ENCODE results near the gene KRT4.

The KRT4 gene

DNA sequence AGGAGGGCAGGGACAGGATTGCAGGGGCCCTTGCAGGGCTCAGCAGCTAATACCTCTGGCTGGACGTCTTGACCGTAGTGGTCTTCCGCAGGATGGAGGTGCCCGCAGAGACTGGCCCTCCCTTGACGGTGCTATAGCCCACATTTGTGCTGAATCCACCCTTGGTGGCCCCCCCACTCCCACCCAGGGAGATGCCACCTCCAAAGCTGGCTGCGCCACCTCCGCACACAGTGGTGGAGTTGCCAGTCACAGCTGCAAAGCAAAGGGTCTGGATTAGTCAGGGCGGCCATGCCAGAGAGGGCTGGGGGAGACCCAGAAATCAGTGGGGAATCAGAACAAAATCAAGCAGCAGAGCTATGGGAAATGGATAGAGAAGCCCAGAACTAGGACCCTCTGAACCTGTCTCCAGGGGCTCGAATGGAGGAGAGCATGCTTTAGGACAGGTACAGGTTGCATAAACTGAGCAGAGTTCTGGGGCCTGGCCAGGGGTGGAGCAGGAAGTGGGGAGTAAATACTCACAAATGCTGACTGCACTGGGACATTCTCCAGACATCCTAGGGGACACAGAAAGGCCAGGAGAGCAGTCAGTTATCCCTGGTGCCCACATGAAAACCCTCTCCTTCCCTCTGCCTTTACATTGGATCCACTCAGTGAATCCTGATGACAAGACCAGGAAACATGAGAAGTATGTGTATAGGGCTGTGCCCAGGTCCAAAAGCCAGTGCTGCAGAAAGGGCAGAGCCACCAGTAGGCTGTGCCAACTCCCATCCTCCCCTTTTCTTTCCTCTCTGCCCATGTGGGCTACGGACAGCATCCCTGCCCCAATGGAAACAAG, 8.1 kb upstream of the KRT4 start:
- peak; percentile 41 for DNase-seq (ENCODE audit: low spot score)

GRCh38 chr12:52821071-52821730, 7.3 kb upstream of the KRT4 start:
- DNase-seq (ENCODE audit: low spot score), result no peak

GRCh38 chr12:52820521-52820920, 6.6 kb upstream of the KRT4 start:
- no peak for DNase-seq (ENCODE audit: low spot score)

DNA sequence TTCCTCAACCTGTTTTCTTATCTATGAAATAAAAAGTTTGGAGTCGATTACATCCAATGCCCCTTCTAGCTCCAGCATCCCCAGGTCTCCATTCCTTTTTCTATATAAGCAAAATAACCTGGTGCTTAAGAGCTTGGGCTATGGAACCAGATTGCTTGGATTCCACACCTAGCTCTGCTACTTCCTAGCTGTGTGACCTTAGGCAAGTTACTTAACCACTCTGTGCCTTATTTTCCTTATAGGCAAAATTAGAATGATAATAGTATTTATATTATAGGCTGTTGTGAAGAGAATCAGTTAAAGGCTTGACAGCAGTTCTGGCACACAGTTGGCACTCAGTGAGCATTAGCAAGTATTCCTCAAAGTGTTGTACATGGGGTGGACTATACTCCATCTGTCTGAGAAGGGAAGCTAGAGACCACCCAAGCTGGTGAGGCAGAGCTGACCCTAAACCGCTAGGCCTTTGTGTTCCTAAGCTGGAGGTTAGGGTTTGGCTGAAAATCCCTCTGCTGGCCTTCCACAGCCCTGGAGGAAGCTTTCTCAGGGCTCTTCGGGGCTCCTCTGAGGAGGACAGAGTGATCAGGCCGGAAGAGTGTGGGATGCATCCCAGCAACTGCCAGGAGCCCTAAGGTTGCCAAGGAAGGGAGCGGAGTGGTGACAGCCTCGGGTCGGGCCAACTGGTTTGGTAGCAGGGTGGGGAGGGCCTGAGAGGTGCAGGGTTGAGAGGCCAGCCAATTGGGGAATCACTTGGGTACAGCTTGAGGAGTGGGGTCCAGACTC, 6.0 kb upstream of the KRT4 start:
- DNase-seq (ENCODE audit: low spot score), result no peak

DNA sequence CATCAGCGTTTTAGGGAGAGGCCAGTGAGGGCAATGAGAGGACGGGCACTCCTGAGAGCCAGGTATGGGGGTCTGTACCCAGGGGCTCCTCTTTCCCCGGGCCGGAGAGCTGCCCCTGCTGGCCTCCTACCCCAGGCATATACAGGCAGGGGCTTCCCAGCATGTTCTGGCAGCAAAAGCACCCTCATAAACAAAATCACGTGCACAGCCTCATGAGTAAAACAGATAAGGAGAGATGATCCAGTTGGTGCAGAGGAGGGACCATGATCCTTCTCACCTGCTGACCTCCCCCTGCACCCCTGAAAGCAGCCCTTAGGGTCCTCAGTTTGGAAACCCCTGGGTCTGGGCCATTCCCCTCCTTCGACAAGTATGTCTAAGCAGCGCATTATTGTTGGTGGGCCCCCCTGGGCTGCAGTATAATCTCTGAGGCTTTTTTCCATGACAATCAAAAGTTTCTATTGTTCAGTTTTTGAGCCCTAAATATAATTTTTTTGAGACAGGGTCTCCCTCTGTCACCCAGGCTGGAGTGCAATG, 5.0 kb upstream of the KRT4 start:
- DNase-seq (ENCODE audit: low spot score), result no peak

DNA sequence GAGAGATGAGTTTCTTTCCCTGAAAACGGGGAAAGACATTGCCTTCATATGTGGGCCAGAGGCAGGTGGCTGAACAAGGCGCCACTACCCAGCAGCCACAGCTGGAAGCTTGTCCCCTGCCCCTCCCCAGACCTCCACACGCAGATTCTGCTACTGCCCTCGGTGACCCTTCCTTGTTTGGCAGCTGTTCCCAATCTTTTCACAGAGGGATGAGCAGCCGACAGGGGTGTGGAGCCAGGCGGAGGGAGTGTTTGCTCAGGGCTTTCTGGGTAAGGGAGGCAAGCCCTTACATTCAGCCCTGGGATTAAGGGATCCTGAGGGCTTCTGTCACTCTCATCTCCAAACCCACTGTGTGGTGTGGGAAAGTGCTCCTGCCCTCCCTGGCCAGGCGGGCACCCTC, 4.5 kb upstream of the KRT4 start:
- no peak for DNase-seq (ENCODE audit: low spot score)

- no peak for DNase-seq (ENCODE audit: low spot score)
Measured at GRCh38 chr12:52817699-52818238, 3.9 kb upstream of the KRT4 start.

- no peak for DNase-seq (ENCODE audit: low spot score)
Measured at GRCh38 chr12:52817003-52817698, 3.2 kb upstream of the KRT4 start.

GRCh38 chr12:52815676-52816588, 2.0 kb upstream of the KRT4 start:
- no peak for DNase-seq (ENCODE audit: low spot score)

DNA sequence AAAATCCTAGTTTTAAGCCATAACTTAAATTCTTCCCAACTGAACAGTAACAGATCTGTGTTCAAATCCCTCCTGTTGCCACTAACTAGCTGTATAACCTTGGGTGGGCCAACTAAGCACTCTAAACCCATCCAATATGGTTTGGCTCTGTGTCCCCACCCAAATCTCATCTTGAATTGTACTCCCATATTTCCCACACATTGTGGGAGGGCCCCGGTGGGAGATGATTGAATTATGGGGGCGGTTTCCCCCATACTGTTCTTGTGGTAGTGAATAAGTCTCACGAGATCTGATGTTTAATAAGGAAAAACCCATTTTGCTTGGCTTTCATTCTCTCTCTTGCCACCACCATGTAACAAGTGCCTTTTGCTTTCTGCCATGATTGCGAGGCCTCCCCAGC, 1.2 kb upstream of the KRT4 start:
- no peak for DNase-seq (ENCODE audit: low spot score)

DNA sequence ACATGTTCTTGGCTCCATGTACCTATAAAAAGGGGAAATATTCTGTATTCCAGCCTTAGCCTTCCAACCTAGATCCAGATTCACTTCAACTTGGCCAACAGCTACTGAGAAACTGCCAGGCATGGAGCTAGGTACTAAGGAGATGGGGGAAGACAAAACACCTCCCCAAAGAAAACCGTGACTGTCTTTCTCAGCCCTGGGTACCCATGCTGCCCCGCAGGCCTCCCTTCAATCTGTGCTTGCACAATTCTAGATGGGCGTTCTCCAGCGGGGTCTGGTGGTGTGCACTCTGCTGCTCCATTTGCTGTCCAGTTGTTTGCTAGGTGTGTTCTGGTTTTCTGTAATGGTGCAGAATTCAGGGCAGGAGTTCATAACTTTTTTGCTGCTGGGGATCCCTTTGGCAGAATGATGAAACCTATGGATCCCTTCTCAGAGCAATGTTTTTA, 817 bp upstream of the KRT4 start:
- DNase-seq (ENCODE audit: low spot score), result no peak

DNA sequence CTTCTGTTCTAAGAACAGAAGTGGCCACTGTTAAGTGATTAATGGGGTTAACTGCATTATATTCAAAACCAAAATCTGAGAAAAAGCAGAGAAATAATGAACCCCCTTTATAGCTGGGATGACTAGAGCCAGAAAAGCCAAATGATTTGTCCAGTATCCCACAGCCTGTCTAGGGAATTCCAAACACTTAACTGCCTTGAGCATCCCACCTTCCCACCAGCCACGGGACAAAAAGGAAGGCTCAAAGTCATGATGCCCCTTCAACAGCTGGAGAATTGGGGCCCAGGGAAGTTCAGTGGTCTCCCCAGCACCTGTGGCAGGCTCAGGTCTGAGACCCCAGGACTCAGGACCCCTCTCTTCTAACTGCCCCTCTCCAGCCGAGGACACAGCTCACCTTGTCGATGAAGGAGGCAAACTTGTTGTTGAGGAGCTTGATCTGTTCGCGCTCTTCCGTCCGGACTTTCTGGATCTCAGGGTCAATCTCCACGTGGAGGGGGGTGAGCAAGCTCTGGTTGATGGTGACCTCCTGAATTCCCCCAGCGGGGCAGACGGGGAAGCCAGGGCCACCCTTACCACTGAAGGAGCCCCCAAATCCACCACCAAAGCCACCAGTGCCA, 605 bp downstream of the KRT4 start:
- DNase-seq (ENCODE audit: low spot score), result no peak

DNA sequence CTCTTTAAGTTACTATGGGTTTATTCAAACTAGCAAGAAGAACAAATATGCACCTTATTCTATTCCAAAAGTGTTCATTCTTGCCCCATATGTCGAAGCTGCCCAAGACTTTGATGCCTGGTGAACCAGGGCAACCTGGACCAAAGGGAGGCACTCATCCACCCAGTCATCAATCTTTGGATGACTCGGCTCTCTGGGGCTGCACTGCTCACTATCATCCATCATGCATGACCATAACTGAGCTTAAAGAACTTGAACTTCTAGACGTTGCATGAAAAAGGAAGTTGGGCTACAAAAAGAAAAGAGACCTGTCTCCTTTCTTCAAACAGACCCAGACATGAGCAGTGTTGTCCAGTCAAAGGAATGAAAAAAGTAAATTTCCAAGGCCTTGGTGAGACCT, 1.2 kb downstream of the KRT4 start:
- peak; percentile 57 for DNase-seq (ENCODE audit: low spot score)

DNA sequence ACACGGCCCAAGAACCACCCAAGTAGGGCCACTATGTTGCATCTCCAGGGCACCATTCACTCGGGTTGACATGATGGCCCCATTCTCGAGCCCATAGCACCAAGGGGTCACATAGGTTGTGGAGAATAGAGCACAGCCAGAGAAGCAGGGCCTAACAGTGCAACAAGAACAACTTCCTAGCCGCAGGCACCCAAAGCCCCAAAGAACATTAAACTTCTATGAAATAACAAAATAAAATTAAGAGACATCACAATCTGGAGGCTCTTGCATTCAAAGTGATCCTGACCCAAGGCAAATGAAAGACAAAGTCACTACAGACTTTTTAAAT, 1.9 kb downstream of the KRT4 start:
- DNase-seq (ENCODE audit: low spot score), result no peak

GRCh38 chr12:52811191-52812072, 2.5 kb downstream of the KRT4 start:
- no peak for DNase-seq (ENCODE audit: low spot score)

- DNase-seq (ENCODE audit: low spot score), result no peak
Measured at GRCh38 chr12:52810554-52810953, 3.4 kb downstream of the KRT4 start.

DNA sequence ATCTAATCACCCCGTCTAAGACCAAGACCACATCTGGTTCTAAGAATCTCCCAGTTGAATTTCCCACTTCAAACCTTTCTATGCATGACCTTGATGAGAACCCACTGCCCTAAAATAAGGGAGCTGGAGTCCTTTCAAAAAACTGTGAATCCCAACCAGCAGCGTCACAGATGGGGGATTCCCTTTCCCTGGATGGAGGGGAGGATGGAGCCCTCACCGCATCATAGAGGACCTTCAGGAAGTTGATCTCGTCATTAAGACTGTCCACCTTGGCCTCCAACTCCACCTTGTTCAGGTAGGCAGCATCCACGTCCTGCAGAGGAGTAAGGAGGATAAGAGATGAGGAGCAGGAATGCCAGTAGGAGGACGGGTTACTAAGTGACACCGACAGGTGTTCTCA, 4.8 kb downstream of the KRT4 start:
- no peak for DNase-seq (ENCODE audit: low spot score)

- DNase-seq (ENCODE audit: low spot score), result no peak
Measured at GRCh38 chr12:52808573-52809160, 5.2 kb downstream of the KRT4 start.
